ENCODE data around the gene ACER3.

DNA sequence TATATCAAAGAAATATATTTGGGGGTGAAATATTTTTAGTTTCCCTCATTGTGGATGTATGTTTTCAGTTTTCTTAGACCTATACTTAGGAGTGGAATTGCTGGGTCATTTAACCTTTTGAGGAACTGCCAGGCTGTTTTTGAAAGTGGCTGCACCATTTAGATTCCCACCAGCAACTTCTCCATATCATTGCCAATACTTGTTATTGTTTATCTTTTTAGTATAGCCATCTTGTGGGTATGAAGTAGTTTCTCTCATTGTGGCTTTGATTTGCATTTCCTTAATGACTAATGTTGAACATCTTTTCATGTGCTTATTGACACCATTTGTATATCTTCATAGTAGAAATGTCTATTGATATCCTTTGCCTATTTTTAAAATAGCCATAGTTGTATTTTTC, 111.3 kb downstream of the ACER3 start:
- TF ChIP-seq EZH2 (IDR thresholded peaks at IDR 0.05; ENCODE audit: low read depth, unreplicated experiment) (no peak), EZH2phosphoT487 (IDR thresholded peaks at IDR 0.05; ENCODE audit: unreplicated experiment) (no peak), ZNF331 (CRISPR knock-in tag; IDR thresholded peaks at IDR 0.05; ENCODE audit: low read depth) (no peak), POLR2AphosphoS5 (IDR thresholded peaks at IDR 0.05; ENCODE audit: low read depth) (no peak)
- TF ChIP-seq, protein P1, sequence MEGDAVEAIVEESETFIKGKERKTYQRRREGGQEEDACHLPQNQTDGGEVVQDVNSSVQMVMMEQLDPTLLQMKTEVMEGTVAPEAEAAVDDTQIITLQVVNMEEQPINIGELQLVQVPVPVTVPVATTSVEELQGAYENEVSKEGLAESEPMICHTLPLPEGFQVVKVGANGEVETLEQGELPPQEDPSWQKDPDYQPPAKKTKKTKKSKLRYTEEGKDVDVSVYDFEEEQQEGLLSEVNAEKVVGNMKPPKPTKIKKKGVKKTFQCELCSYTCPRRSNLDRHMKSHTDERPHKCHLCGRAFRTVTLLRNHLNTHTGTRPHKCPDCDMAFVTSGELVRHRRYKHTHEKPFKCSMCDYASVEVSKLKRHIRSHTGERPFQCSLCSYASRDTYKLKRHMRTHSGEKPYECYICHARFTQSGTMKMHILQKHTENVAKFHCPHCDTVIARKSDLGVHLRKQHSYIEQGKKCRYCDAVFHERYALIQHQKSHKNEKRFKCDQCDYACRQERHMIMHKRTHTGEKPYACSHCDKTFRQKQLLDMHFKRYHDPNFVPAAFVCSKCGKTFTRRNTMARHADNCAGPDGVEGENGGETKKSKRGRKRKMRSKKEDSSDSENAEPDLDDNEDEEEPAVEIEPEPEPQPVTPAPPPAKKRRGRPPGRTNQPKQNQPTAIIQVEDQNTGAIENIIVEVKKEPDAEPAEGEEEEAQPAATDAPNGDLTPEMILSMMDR (conservative IDR thresholded peaks at IDR 0.05; ENCODE audit: low read depth in 2 of 2): no peak
